Activated naive CD8-positive, alpha-beta T cell treated with anti-CD3 and anti-CD28 coated beads, Interleukin-2, amount 50 U/mL, for 16 hours (primary cell): ENCODE results near the gene DLEC1.
"Not testable (repeated sequence)": the region's sequence is repeated elsewhere in the genome, so short reads cannot be mapped to it uniquely, and the experiment has no call there.

Experiments
- DNase-seq: peaks from one replicate; pipeline ENCODE4 v3.0.0-alpha.2; 2020; ENCODE audit warnings: low read depth, low spot score

DLEC1 gene

GRCh38 chr3:38036286-38036685 lies 2.7 kb upstream of the DLEC1 start:
- no peak for DNase-seq

- no peak for DNase-seq
Observed at GRCh38 chr3:38036906-38037305, 2.1 kb upstream of the DLEC1 start.

GRCh38 chr3:38038447-38038911 lies 529 bp upstream of the DLEC1 start:
- no peak for DNase-seq

- no peak for DNase-seq
Observed at GRCh38 chr3:38039899-38040261, 872 bp downstream of the DLEC1 start.

GRCh38 chr3:38040401-38040800 lies 1.4 kb downstream of the DLEC1 start:
- DNase-seq: no peak

- DNase-seq: no peak
Observed at GRCh38 chr3:38043486-38043885, 4.5 kb downstream of the DLEC1 start.

- DNase-seq: no peak
Observed at GRCh38 chr3:38046027-38046426, 7.0 kb downstream of the DLEC1 start.

- no peak for DNase-seq
Observed at GRCh38 chr3:38046821-38047220, 7.8 kb downstream of the DLEC1 start.

GRCh38 chr3:38047896-38048295 lies 8.9 kb downstream of the DLEC1 start:
- DNase-seq: no peak

GRCh38 chr3:38049358-38050126 lies 10.5 kb downstream of the DLEC1 start:
- no peak for DNase-seq

GRCh38 chr3:38051131-38051530 lies 12.1 kb downstream of the DLEC1 start:
- DNase-seq: no peak

- not testable (repeated sequence) for DNase-seq
Observed at GRCh38 chr3:38053286-38053685, 14.3 kb downstream of the DLEC1 start.

GRCh38 chr3:38053813-38054498 lies 14.9 kb downstream of the DLEC1 start:
- not testable (repeated sequence) for DNase-seq

GRCh38 chr3:38054499-38055001 lies 15.5 kb downstream of the DLEC1 start:
- DNase-seq: no peak

- no peak for DNase-seq
Observed at GRCh38 chr3:38059148-38059547, 20.1 kb downstream of the DLEC1 start.

- no peak for DNase-seq
Observed at GRCh38 chr3:38059591-38059990, 20.6 kb downstream of the DLEC1 start.

GRCh38 chr3:38062809-38063208 lies 23.8 kb downstream of the DLEC1 start:
- DNase-seq: no peak

- not testable (repeated sequence) for DNase-seq
Observed at GRCh38 chr3:38064453-38064852, 25.4 kb downstream of the DLEC1 start.

GRCh38 chr3:38067508-38068233 lies 28.7 kb downstream of the DLEC1 start:
- no peak for DNase-seq

- DNase-seq: no peak
Observed at GRCh38 chr3:38070013-38070412, 31.0 kb downstream of the DLEC1 start.

GRCh38 chr3:38077073-38077472 lies 38.1 kb downstream of the DLEC1 start:
- DNase-seq: not testable (repeated sequence)

- not testable (repeated sequence) for DNase-seq
Observed at GRCh38 chr3:38082296-38082695, 43.3 kb downstream of the DLEC1 start.
